GOT3 (cell line): ENCODE data around the gene RINL.
"Not testable (repeated sequence)": the region's sequence is repeated elsewhere in the genome, so short reads cannot be mapped to it uniquely, and the experiment has no call there.

ENCODE experiments used
- DNase-seq: peaks from one replicate; lab custom pipeline; 2025; ENCODE audit warnings: mixed read lengths; lab: John Stamatoyannopoulos, UW

The RINL gene

DNA sequence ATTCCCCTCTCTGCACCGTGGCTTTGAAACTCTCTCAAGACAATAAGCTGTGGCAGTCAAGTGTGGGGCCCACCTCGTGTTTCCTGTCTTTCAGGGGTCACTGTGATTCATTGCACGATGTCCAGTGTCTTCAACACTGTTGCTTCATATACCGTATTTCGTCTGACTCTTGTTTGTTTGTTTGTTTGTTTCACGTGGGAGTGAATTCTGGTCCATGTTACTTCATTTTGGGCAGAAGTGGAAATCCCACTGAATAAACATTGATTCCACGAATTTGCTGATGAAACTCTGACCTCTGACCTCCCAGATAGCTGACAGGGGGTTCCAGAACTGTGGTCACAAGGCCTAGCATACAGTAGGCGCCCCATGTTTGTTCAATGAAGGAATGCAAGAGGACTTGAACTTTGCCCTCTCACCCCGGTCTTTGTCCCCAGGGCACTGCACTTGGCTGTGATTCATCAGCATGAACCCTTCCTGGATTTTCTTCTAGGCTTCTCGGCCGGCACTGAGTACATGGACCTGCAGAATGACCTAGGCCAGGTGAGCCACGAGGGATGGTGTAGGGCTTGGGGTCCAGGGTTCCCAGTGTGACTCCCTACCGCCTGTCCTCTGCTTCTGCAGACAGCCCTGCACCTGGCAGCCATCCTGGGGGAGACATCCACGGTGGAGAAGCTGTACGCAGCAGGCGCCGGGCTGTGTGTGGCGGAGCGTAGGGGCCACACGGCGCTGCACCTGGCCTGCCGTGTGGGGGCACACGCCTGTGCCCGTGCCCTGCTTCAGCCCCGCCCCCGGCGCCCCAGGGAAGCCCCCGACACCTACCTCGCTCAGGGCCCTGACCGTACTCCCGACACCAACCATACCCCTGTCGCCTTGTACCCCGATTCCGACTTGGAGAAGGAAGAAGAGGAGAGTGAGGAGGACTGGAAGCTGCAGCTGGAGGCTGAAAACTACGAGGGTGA is 26.8 kb upstream of the RINL start:
- no peak for DNase-seq

DNA sequence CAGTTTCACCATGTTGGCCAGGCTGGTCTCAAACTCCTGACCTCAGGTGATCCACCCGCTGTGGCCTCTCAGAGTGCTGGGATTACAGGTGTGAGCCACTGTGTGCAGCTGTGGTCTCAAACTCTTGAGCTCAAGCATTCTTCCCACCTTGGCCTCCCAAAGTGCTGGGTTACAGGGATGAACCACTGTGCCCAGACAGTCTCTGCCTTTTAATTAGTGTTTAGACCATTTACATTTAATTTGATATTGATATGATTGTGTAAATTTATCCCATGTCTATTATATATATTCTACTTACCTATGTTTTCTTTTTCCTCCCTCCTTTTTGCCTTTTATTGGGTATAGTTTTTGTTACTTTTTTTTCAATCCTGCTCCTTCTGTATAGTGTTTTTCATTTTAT is 23.6 kb upstream of the RINL start:
- DNase-seq: no peak

DNA sequence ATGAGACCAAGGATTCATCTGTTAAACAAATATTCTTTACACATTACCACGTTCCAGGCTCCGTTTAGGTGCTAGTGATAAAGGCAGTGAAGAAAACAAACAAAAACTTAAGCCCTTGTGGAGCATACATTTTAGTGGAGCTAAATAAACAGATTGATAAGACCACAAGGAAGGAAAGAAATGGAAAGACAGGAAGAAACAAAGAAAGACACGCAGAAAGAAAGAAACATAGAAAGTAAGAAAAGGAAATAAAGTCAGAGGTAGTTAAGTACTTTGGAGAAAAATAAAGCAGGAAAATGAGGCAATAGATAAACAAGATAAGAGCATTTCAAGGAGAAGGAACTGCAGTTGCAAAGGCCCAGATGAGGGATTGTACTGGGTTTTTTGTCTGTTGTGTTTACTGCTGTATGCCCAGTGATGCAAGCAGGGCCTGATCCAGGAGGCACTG is 22.7 kb upstream of the RINL start:
- DNase-seq: no peak

DNA sequence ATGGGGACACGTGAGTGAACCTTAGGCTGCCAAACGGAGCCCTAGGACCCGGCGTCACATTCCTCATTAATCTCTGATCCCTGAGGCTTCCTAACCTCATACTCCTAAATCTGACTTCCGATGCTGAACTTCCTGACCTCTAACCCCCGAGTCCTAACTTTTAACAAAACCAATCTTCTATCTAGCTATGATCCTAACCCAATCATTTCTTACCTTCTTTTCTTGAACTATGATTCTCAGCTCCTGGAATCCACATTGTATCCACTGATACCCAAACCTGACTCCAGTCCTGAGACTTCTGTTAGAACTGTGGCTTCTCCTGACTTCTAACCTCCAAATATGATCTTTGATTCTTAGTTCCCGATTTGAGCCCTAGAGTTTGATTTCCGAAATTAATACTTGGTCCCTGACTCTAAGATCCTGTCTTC is 22.1 kb upstream of the RINL start:
- DNase-seq: no peak

DNA sequence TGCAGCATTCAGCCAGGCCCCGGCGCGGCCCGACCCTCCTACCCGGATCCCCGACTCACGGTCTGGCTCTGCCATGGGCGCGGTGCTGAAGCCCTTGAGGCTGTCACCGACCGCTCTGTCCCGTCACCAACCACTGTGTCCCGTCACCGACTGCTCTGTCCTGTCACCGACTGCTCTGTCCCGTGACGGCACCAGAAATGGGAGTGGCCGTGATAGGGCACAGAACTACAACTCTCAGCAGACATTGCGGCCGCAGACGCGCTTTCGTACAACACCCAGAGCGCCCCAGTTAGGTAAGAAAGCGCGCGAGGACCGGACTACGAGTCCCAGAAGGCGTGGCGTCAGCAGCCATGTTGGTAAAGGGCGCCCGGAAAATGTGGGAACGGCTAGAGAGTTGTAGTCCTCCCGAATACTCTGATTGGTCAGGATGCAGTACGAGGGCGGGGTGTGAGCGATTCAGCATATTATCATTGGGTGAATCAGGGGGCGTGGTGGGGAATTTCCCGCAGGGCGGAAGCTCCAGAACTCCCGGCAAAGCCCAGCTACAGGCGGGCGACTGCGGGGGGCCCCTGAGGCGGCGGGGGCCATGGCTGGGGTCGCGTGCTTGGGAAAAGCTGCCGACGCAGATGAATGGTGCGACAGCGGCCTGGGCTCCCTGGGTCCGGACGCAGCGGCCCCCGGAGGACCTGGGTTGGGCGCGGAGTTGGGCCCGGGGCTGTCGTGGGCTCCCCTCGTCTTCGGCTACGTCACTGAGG is 21.5 kb upstream of the RINL start, which contains the start of the genes NFKBIB and SIRT2:
Gene NFKBIB, plus strand, starts transcription at position 523 of the 755 bp plus-strand sequence. Its CDS starts 64 bp downstream, at position 587.
Gene SIRT2, minus strand, starts transcription at position 172 of the 755 bp plus-strand sequence. Its CDS starts 97 bp downstream, at position 75.
- DNase-seq: peak; percentile 95

DNA sequence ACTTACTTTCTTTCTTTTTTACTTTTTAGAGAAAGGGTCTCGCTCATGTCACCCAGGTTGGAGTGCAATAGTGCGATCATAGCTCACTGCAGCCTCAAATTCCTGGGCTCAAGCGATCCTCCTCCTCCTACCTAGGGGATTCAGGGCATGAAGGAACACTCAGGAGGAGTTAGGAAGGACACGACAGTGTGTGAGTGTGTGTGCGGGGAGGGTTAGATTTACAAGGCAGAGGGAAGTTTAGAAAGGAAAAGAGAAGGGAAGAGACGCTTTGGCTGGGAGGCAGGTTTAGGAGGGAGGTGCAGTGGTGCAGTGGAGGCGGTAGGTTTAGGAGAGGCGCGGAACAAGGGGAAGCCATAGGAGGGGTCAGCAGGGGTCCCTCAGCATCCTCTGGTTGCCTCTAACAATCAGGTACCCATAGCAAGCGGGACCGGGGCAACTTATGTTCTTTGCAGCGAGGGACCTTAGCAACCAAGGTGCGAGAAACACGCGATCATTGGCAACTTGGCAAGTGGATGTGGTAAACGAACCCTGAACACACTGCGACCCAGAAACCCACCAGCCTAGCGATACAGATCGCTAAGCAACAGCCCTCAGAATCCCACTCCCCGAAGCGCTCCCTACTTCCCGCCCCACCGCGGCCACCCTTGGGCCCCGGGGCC is 20.8 kb upstream of the RINL start:
- no peak for DNase-seq

DNA sequence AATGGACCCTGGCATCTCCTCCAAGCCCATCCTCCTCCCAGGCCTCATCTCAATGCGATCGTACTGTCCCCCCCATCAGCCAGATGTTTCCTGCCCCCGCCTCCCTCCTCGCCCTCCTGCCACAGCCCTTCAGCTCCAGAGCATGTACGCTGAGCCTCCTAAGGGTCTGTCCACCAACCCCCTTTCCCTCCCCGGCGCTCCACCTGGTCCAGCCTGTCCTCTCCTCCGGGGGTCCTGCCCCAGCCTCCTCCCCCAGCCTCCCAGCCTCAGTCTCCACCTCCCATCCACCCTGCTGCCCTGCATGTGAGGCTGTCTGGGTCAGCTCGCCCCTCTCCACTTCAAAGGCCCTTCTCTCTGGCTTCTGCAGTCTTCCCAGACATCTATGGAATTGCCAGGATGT is 16.9 kb upstream of the RINL start:
- DNase-seq: no peak

DNA sequence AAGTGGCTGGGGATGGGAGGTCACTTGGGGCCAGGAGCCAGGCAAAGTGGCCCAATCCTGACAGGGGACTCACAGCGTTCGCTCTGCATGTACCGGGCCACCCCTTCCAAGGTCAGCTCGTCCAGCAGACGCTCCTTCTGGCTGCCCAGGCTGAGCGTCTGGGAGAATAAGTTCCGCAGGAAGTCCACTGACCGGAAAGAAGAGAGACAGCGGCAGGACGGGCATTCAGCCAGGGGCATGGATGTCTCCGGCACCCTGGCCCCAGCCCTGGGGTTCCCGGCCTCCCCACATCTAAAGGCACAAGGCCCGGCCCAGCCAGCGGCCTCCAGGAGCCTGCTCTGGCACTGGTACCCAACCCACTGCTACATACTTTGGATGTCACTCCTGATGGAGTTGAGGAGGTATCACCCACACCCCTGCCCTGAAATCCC is 15.3 kb upstream of the RINL start:
- no peak for DNase-seq

DNA sequence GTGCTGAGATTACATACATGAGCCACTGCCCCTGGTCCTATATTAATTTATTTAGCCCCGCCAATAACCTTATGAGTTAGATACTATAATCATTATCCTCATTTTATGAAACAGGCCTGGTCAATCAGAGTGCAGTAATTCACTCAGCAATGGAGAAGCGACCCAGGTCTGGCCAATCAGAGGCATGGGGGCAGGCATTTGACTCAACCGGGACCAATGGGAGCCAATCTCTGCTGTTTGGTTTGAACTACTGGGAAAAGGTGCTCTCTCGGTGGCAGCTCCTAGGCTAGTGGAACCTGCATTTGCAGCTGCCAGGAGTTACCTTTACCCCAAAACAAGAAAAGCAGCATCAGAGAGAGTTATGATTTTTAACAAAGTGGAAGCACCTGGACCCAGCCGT is 14.8 kb upstream of the RINL start:
- no peak for DNase-seq

DNA sequence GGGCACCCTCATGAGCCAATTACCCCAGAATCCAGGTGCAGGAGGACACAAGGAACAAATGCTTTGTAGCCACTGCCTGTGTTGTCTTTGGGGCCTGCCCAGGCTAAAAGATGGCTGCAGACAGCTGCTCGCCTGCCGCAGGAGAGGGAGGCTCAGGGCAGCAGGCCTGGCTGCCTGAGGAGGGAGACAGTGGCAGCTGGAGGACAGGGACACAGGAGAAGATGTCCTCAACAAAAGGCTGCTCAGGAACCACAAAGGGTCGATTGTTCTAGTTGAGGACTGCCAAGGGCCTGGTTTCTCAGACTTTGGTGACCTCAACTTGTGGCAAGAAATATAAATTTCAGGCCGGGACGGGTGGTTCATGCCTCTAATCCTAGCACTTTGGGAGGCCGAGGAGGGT is 13.7 kb upstream of the RINL start:
- DNase-seq: no peak

DNA sequence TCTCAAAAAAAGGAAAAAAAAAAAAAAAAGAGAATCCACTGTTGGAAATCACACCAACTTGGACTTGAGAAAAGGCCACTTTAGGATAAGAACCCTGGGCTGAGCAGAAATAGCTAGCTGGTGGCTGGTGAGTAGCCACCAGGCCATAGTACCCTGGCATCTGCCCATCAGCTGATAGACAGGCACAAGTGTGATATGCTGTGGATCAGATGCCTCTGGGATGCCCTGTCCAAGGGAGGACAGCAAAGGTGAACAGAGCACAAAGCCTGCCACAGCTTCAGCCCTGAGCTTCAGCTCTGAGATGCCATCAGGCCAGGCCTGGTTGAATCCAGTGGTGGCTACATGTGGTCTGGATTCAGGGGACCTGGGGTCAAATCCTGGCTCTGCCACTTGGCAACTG is 12.6 kb upstream of the RINL start:
- no peak for DNase-seq

DNA sequence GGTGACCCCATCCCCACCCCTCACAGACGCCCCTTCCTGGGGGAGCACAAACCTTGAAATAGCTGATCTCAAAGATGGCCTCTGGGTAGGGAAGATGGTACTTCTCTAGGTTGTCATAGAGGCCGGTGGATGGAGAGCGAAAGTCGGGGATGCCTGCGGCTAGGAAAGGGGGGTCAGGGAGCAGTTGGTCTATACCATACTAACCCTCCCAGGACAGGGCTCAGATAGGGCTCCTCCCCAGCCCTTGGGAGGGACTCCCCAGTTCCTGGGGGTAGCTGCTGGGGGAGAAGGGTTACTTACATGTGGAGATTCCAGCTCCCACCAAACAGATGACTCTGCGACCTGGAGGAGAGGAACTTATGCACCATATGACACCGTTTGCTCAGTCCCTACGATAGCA is 11.7 kb upstream of the RINL start:
- DNase-seq: no peak

DNA sequence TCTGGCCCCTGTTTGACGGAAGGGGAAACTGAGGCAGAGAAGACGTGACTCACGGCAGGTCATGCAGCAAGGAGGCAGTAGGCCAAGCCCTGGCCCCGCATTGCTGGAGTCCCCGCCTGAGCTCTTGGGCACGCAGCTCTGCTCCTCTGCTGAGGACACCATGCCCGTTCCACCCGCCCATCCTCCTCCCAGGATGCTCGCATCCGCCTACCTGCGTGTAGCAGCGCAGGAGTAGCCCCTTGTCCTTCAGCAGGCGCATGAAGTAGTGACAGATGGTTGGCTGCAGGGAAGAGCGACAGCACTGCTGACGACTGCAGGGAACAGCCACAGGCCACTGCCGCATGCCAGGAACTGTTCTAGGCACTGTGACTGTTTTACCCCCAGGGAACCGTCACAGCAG is 10.8 kb upstream of the RINL start:
- no peak for DNase-seq

DNA sequence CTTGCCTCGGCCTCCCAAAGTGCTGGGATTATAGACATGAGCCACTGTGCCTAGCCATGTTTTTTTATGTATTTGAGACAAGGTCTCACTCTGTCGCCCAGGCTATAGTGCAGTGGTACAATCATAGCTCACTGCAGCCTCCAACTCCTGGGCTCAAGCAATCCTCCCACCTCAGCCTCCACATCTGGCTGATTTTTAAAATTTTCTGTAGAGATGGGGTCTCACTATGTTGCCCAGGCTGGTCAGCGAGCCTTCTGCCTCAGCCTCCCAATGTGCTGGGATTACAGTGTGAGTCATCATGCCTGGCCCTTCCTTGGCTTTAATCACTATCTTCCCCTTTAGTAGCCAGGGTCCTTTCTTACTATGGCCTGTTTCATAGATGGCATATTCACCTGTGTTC is 6.6 kb upstream of the RINL start:
- not testable (repeated sequence) for DNase-seq

DNA sequence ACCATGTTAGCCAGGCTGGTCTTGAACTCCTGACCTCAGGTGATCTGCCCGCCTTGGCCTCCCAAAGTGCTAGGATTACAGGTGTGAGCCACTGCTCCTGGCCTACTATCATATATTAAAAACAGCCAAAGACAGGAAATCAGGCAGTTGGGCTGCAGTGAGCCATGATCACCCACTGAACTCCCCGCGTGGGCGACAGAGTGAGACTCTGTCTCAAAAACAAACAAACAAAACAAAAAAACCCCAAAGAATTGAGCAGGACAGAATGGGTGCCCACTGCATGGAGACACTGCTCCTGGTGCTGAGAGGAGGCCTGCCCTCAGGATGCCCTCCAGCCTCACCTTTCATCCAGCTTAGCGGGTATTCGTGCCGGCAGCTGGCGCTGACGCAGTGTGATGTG is 5.2 kb upstream of the RINL start:
- DNase-seq: no peak

DNA sequence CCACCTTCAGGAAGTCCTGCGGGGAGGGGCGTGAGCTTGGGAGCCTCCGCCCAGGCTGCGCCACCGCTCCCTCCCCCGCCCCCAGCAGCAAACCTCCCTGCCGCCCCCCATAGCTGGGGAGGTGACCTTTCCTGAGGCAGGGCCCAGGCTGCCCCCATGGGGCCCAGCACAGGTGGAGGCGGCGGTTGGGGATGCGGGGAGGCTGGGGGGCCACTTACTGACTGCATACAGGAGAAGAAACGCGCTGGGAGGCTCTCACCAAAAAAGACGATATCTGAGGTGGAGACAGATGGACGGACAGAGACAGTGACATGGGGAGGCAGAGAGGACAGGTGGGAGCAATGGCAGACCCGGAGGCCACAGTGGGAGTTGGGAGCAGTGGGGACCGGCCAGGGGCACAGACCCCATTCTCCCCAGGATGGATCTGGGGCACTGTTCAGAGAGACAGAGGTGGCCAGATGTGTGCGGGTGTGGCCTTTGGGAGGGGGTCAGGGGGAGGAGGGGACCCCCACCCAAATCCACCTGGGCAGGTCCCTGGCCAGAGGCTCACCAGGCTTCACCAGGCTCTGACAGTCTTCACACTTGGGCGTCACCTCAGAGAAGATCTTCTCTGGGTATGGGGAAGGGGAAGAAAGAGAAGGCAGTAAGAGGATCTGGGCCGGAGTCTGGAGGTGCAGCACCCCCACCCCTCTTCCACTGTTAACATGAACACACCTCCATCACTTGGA is 3.0 kb upstream of the RINL start:
- DNase-seq: no peak

DNA sequence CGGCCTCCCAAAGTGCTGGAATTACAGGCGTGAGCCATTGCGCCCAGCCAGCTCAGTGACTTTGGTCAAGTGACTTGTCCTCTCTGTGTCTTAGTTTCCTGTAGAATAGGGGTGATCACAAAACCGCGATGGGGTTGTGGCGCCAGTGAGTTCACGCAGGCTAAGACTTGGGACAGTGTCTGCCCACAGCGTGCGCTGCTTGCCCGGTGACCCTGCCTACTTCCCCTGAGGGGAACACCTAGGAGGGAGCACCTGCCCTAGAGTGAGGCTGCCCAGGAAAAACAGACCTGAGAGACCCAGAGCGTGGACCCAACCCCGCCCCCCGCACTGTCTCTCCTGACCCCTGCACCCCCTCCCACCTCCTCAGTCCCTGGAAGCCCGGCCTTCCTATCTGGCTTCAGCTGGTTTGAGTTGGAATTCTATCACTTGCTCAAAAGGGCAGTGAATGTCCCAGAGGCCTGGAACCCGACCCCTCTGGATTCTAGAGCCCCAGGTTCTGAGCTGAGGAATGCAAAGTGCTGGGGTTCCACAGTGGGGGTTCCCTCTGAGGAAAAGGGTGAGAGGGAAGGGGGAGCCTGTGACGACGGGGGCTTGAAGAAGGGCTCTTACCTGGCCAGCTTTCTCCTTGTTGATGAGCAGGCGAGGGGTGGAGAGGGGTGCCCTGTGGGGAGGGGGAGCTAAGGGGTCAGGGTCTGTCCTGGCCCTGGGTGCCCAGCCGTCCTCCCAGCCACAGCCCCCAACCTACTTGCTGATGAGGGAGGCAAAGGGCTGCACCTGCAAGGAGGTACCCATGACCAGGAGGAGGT is 2.2 kb upstream of the RINL start:
- DNase-seq: no peak

DNA sequence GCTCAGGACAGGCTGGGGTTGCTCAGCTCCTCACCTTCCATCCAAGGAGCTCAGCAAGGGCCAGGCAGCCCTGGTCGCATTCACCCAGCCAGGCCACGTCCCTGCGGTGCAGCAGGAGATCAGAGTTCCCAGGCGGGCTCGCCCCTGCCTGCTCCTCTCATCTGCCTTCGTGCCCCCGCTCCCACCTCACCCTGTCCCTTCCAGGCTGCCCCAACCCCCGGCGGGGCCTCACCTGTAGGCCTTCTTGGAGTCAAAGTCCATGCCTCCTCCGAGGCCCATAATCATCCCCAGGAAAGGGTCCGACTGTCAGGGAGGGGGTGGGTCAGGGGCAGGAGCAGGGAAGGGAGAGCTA is 1.3 kb upstream of the RINL start:
- DNase-seq: no peak

DNA sequence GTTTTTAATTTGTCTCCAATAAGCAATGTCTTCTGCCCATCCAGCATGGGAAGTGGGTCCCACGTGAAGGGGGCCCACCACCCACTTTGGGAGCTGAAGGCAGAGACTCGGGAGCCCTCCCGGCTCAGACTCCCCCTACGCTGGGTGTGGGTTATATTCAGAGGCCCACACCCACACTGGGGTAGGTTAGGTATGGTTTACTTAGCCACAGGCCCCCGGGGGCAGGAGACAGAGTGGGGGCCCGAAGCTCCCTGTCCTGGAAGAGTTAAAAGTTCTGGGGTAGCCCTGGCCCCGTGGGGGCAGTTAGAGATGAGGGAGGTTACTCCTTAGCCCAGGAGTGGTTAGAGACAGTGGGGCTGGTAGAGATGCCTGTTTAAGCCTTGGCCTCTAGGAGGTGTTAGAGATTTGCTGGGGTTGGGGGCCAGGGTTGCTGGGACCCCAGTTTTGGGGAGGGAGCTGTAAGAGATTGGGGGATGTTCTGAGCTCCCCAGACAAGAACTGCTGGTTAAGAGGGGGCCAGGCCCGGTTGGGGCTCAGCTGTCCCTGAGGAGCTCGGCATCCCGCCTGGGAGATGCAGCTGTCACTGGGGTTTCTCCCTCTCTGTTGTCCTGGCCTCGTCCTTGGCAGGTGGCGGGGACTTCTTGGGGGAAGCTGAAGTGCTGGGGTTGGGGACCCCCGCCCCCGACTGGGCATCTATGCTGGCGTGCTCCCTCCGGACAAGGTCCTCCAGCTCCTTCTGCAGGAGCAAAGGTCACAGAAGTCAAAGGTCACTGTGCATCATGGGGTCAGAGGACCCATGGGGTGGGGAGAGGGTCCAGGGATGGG is 712 bp upstream of the RINL start:
- DNase-seq: no peak
